ENCODE measurements around the gene SLC13A5.
A peak's percentile ranks its signal among the peaks of the same experiment; 100 is the strongest.
"Not testable (repeated sequence)": the region's sequence is repeated elsewhere in the genome, so short reads cannot be mapped to it uniquely, and the experiment has no call there.

The SLC13A5 gene

GRCh38 chr17:6710317-6710716 lies 2.9 kb downstream of the SLC13A5 start:
- no peak for DNase-seq

- DNase-seq: no peak
Measured at GRCh38 chr17:6708357-6708961, 4.7 kb downstream of the SLC13A5 start.

- DNase-seq: no peak
Measured at GRCh38 chr17:6706996-6707395, 6.2 kb downstream of the SLC13A5 start.

- no peak for DNase-seq
Measured at GRCh38 chr17:6706499-6706898, 6.7 kb downstream of the SLC13A5 start.

GRCh38 chr17:6704470-6705052 lies 8.6 kb downstream of the SLC13A5 start:
- DNase-seq: no peak

- DNase-seq: no peak
Measured at GRCh38 chr17:6703751-6704150, 9.4 kb downstream of the SLC13A5 start.

- no peak for DNase-seq
Measured at GRCh38 chr17:6702567-6703215, 10.5 kb downstream of the SLC13A5 start.

- DNase-seq: peak; percentile 40
Measured at GRCh38 chr17:6701719-6702118, 11.4 kb downstream of the SLC13A5 start.

DNA sequence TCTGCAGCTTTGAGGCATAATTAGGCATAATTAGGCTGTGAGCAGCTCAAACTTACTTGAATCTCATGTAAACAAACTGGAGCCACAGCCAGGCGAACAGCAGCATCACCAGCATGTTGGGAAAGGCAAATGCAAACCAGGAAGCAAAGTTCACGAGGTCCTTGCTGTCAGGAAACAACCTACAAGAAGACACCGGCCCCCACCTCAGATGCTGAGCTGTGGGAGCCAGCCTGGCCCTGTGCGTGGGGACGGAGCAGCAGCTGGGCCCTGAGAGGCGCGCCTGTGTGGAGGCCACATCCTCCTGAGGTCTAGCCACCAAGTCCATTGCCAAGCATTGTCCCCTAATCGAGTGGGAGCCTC lies 12.2 kb downstream of the SLC13A5 start:
- no peak for DNase-seq

DNA sequence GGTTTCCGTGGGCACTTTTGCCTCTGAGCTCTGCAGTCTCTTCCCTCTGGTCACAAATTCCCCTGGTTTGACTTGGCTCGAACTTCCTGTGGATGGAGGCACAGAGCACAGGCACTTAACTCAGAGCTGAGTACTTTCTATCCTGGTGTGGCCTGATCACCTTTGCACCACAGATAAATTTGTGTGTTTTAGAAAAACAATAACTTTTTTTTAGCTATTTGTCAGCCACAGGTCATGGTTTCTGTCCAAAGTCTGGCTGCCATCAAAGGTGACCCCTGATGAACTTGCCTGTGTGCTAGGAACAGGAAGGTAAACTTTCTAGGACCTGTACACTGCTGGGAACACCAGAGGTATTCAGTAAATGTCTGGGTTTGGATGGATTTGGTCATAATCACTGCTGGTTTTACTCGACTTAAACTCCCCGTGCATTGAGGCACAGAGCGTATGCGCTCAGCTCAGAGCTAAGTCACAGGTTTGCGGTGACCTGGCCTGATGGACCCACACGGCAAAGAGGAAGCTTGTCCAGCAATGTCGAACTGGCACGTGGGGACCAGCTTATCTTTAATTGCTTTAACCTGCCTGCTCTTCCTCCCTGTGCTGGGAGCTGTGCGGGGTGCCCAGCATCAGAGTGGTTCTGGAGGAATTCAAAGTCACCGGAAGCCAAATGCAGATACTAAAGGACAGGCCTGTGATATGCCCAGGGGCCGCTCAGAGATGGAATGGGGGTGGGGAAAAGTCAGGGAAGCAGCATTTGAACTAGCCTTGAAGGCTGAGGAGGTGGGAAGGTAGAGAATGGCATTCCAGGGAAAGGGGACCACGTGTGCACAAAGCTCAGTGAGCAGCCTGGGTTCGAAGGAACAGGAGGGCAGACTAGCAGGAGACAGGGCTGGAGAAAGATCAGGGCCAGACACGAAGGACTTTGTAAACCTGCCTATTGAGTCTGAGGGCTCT lies 12.9 kb downstream of the SLC13A5 start:
- DNase-seq: no peak

GRCh38 chr17:6698004-6698403 lies 15.2 kb downstream of the SLC13A5 start:
- DNase-seq: no peak

GRCh38 chr17:6696906-6697305 lies 16.3 kb downstream of the SLC13A5 start:
- DNase-seq: no peak

DNA sequence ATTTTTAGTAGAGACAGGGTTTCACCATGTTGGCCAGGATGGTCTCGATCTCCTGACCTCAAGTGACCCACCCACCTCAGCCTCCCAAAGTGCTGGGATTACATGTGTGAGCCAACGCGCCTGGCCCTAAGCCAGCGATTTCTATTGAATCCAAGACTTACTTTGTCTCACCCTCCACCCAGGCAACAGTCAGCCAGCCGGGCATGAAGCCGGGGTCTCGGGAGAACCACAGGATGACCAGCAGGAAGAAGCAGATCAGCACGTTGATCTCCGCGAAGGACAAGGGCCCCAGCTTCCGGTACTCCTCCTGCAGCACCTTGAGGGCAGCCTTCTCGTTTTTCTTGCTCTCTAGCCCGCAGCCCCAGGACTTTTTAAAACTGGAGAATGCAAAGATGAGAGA lies 17.6 kb downstream of the SLC13A5 start:
- no peak for DNase-seq

DNA sequence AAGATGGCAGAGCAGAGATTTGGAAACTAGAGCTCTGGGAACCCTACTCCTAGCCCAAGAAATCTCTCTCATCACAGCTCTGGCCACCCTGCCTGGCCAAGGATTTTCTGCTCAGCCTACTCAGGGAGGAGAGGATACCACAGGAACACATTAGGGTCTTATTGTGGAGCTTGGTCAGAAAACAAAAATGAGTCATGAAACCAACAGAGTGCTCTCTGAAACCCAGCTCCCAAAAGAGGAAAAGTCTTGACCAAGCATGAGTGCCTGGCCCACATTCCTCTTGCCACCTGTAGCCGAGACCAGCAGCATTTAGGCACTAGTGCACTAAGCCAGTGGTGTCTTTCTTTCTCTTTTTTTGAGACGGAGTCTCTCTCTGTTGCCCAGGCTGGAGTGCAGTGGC lies 18.1 kb downstream of the SLC13A5 start:
- DNase-seq: no peak

DNA sequence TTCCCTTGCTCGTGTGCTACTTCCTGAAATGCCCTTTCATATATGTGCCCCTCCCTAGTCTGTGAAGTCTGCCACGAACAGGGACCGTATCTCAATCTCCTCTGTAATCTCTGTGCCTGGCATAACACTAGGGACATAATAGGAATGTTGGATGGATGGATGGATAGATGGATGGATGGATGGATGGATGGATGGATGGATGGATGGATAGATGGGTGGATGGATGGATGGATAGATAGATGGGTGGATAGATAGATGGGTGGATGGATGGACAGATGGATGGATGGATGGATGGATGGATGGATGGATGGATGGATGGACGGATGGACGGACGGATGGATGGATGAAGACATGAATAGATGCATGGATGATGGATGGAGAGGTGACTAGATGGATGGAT lies 21.2 kb downstream of the SLC13A5 start:
- not testable (repeated sequence) for DNase-seq

- no peak for DNase-seq
Measured at GRCh38 chr17:6691546-6691945, 21.6 kb downstream of the SLC13A5 start.

GRCh38 chr17:6690641-6691040 lies 22.5 kb downstream of the SLC13A5 start:
- DNase-seq: no peak

DNA sequence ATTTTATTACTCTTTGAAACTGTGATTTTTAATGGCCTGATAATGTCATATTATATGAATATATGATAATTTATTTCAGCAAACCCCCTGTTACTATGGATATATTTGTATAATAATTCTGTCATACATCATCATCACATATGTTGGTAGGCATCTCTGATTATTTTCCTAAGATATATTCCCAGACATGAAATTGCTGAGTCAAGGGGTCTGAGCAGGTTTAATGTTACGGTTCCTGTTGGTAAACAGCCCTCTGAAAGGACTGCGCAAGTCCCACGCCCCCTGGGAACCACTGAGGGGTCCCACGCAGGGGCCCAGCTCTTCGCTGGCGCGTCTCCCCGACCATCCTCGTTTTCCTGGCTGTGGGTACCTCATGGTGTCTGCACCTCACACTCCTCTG lies 24.2 kb downstream of the SLC13A5 start:
- no peak for DNase-seq

GRCh38 chr17:6686026-6686425 lies 27.1 kb downstream of the SLC13A5 start:
- DNase-seq: no peak

GRCh38 chr17:6684881-6685767 lies 28.0 kb downstream of the SLC13A5 start:
- no peak for DNase-seq

DNA sequence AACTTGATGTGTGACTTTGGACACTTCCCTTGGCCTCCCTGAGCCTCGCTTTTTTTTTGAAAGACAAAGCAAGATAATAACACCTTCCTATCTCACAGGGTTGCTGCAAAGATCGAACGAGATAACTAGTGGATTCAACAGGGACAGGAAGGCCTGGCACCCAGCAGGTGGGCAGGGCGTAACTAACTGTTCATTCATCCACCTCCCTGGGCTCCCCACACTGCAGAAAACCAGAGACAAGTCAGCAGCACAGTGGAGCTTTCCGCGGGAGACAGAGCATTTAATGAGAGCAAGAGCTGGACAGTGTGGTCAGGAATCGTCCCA lies 28.7 kb downstream of the SLC13A5 start:
- DNase-seq: no peak

GRCh38 chr17:6683730-6684459 lies 29.3 kb downstream of the SLC13A5 start:
- DNase-seq: no peak

Measured in activated CD4-positive, CD25-positive, alpha-beta regulatory T cell treated with anti-CD3 and anti-CD28 coated beads, Interleukin-2, amount 50 U/mL, for 72 hours (primary cell).